ENCODE results near the gene CTXN2. TPM values are rescaled to one million over a fixed set of nuclear protein-coding genes. Genes with fewer than 3 reads are reported as not detected.

CTXN2 gene
- total RNA-seq, 1 experiment from 2014 or later = not detected

- H3K79me2 ChIP-seq (ENCODE audit: low read depth) = no peaks in the 10 kb centered on the region
- no peaks in the 10 kb centered on the region for H3F3A ChIP-seq (ENCODE audit: insufficient read depth, low read depth)
- H2AFZ ChIP-seq = no peak overlapping the region
- no peak overlapping the region for H3K27ac ChIP-seq
- intact Hi-C loops (cut with micrococcal nuclease; ENCODE audit: unreplicated experiment) = no loop called here
- POLR2A ChIA-PET (ENCODE audit: unreplicated experiment) = no interaction called here
- no peak for DNase-seq
- no peaks in the 10 kb centered on the region for H3K36me3 ChIP-seq (ENCODE audit: low read depth)
- H3K4me2 ChIP-seq = no peak overlapping the region
- CTCF ChIA-PET = no interaction called here
- no peaks in the 10 kb centered on the region for H3K9me3 ChIP-seq (ENCODE audit: insufficient read depth, low read depth)
- no peaks in the 10 kb centered on the region for H3K4me1 ChIP-seq (replicated peaks; ENCODE audit: insufficient read depth)
- H4K20me1 ChIP-seq (ENCODE audit: insufficient read depth) = no peaks in the 10 kb centered on the region
- no peak overlapping the region for H3K4me3 ChIP-seq
- no peaks in the 10 kb centered on the region for H3K27me3 ChIP-seq (ENCODE audit: insufficient read depth, low read depth)
- TF ChIP-seq CTCF (conservative IDR thresholded peaks at IDR 0.05) (no peak), EZH2 (IDR thresholded peaks at IDR 0.05; ENCODE audit: low read depth) (no peak)
- no peaks in the 10 kb centered on the region for H3K9me2 ChIP-seq (ENCODE audit: insufficient read depth)
- no TSS peak for BruUV-seq (replicated peaks)
Measured at GRCh38 chr15:48202068-48202467, 10.6 kb downstream of the CTXN2 start.

GRCh38 chr15:48205981-48206380 is 14.5 kb downstream of the CTXN2 start, which contains the start of gene SLC12A1:
Gene SLC12A1 (plus strand): TSS chr15:48206302. CDS start chr15:48207720, 1,418 bp downstream.
- Histone ChIP-seq H3F3A (ENCODE audit: insufficient read depth, low read depth) (no peaks in the 10 kb centered on the region), H4K20me1 (ENCODE audit: insufficient read depth) (no peaks in the 10 kb centered on the region), H3K9me2 (ENCODE audit: insufficient read depth) (no peaks in the 10 kb centered on the region), H3K27ac (no peak within 1 kb of the TSS), H3K4me2 (no peak within 1 kb of the TSS), H3K36me3 (ENCODE audit: low read depth) (no peaks in the 10 kb centered on the region), H3K27me3 (ENCODE audit: insufficient read depth, low read depth) (no peaks in the 10 kb centered on the region), H2AFZ (no peak within 1 kb of the TSS), H3K9me3 (ENCODE audit: insufficient read depth, low read depth) (no peaks in the 10 kb centered on the region), H3K79me2 (ENCODE audit: low read depth) (no peaks in the 10 kb centered on the region), H3K4me1 (replicated peaks; ENCODE audit: insufficient read depth) (no peaks in the 10 kb centered on the region), H3K4me3 (no peak within 1 kb of the TSS)
- POLR2A ChIA-PET (ENCODE audit: unreplicated experiment) = no interaction called here
- no TSS peak for BruUV-seq (replicated peaks)
- CTCF ChIA-PET = no interaction called here
- TF ChIP-seq EZH2 (IDR thresholded peaks at IDR 0.05; ENCODE audit: low read depth) (no peak), CTCF (conservative IDR thresholded peaks at IDR 0.05) (no peak)
- intact Hi-C loops (cut with micrococcal nuclease; ENCODE audit: unreplicated experiment) = no loop called here
- no peak for DNase-seq

GRCh38 chr15:48221261-48221660 is 29.8 kb downstream of the CTXN2 start:
- H3K9me3 ChIP-seq (ENCODE audit: insufficient read depth, low read depth) = no peaks in the 10 kb centered on the region
- no peak for DNase-seq
- no peak overlapping the region for H3K4me3 ChIP-seq
- H3K9me2 ChIP-seq (ENCODE audit: insufficient read depth) = no peaks in the 10 kb centered on the region
- no peaks in the 10 kb centered on the region for H3K4me1 ChIP-seq (replicated peaks; ENCODE audit: insufficient read depth)
- POLR2A ChIA-PET (ENCODE audit: unreplicated experiment) = no interaction called here
- no peaks in the 10 kb centered on the region for H3F3A ChIP-seq (ENCODE audit: insufficient read depth, low read depth)
- BruUV-seq (replicated peaks) = no TSS peak
- CTCF ChIA-PET = no interaction called here
- no peak overlapping the region for H3K4me2 ChIP-seq
- no peak overlapping the region for H2AFZ ChIP-seq
- no peaks in the 10 kb centered on the region for H3K79me2 ChIP-seq (ENCODE audit: low read depth)
- H3K27ac ChIP-seq = no peak overlapping the region
- intact Hi-C loops (cut with micrococcal nuclease; ENCODE audit: unreplicated experiment) = no loop called here
- H4K20me1 ChIP-seq (ENCODE audit: insufficient read depth) = no peaks in the 10 kb centered on the region
- no peak for TF ChIP-seq CTCF (conservative IDR thresholded peaks at IDR 0.05)
- TF ChIP-seq EZH2 (IDR thresholded peaks at IDR 0.05; ENCODE audit: low read depth) = no peak
- H3K27me3 ChIP-seq (ENCODE audit: insufficient read depth, low read depth) = no peaks in the 10 kb centered on the region; the same call in 1 of the 2 replicates
- H3K36me3 ChIP-seq (ENCODE audit: low read depth) = no peaks in the 10 kb centered on the region

Data from PC-9 (cell line).